IMR-90 (cell line): Measurements from ENCODE around the gene ANKRD30A. TPM values are rescaled to one million over a fixed set of nuclear protein-coding genes. Genes with fewer than 3 reads are reported as not detected.

Experiments
- ATAC-seq: fragments of 200-7000 bp; cut with Tn5 transposase; 2 replicates; pipeline ENCODE4 v1.9.1; 2020; ENCODE audit warnings: low read depth, mild to moderate bottlenecking, moderate library complexity
- BruUV-seq: library from RNA; stranded (reverse); fragments of 400-500 nt; replicated peaks from 2 replicates; lab custom pipeline; 2021; lab: Mats Ljungman, UMichigan
- CTCF ChIA-PET: fragments of 300-600 bp; formaldehyde crosslinking; extraction: SDS; loops from one replicate; lab custom pipeline; 2021; ENCODE audit warnings: antibody characterized with exemption; lab: Yijun Ruan, JAX
- POLR2A ChIA-PET: fragments of 300-600 bp; sonication (Branson Sonifier 250); formaldehyde crosslinking; loops from one replicate; lab custom pipeline; 2022; ENCODE audit warnings: antibody characterized with exemption; ENCODE audit not compliant: unreplicated experiment; lab: Charles Lee
- DNase-seq: peaks from one replicate; pipeline ENCODE4 v3.0.0; 2013
- H2AFZ ChIP-seq: replicated peaks from 2 replicates; pipeline ENCODE3; 2013; ENCODE audit warnings: low read length, mild to moderate bottlenecking; ENCODE audit not compliant: poor library complexity
- H2AK5ac ChIP-seq: 2 replicates; pipeline ENCODE4 v1.6.1; 2013; ENCODE audit warnings: low read depth, low read length, inconsistent platforms
- H2AK9ac ChIP-seq: replicated peaks from 2 replicates; pipeline ENCODE3; 2013; ENCODE audit warnings: mild to moderate bottlenecking, low read depth, low read length, moderate library complexity; ENCODE audit not compliant: poor library complexity
- H2BK120ac ChIP-seq: 2 replicates; pipeline ENCODE4 v1.6.1; 2013; ENCODE audit warnings: low read depth, low read length, inconsistent platforms
- H2BK15ac ChIP-seq: 3 replicates; pipeline ENCODE4 v1.6.1; 2013; ENCODE audit warnings: low read depth, low read length, inconsistent platforms
- H2BK20ac ChIP-seq: 2 replicates; pipeline ENCODE4 v1.6.1; 2013; ENCODE audit warnings: low read depth, mild to moderate bottlenecking, inconsistent platforms, low read length, moderate library complexity
- H2BK5ac ChIP-seq: 2 replicates; pipeline ENCODE4 v1.6.1; 2013; ENCODE audit warnings: mild to moderate bottlenecking, low read depth, low read length, inconsistent platforms; ENCODE audit not compliant: poor library complexity, severe bottlenecking
- H3K14ac ChIP-seq: replicated peaks from 2 replicates; pipeline ENCODE4 v1.6.1; 2013; ENCODE audit warnings: low read depth, low read length, inconsistent platforms
- H3K18ac ChIP-seq: 2 replicates; pipeline ENCODE4 v1.6.1; 2013; ENCODE audit warnings: low read depth, low read length, control low read depth
- H3K23ac ChIP-seq: 2 replicates; pipeline ENCODE4 v1.6.1; 2013; ENCODE audit warnings: low read depth, low read length, inconsistent platforms
- H3K27ac ChIP-seq: 2 replicates; pipeline ENCODE4 v1.5.1; 2013; ENCODE audit warnings: mild to moderate bottlenecking, control low read depth, low read length; ENCODE audit not compliant: insufficient read depth
- H3K27me3 ChIP-seq: 2 replicates; pipeline ENCODE4 v1.6.1; 2013; ENCODE audit warnings: low read length; ENCODE audit not compliant: control insufficient read depth, insufficient read depth
- H3K36me3 ChIP-seq: 2 replicates; pipeline ENCODE4 v1.6.1; 2013; ENCODE audit warnings: low read length, mixed read lengths; ENCODE audit not compliant: control insufficient read depth, insufficient read depth
- H3K4ac ChIP-seq: 2 replicates; pipeline ENCODE4 v1.6.1; 2013; ENCODE audit warnings: low read depth, low read length, inconsistent platforms
- H3K4me1 ChIP-seq: 2 replicates; pipeline ENCODE4 v1.6.1; 2013; ENCODE audit warnings: low read length, mixed read lengths; ENCODE audit not compliant: control insufficient read depth, insufficient read depth
- H3K4me2 ChIP-seq: 2 replicates; pipeline ENCODE4 v1.6.1; 2013; ENCODE audit warnings: low read depth, mild to moderate bottlenecking, control low read depth, low read length, moderate library complexity
- H3K4me3 ChIP-seq: 2 replicates; pipeline ENCODE4 v1.5.1; 2013; ENCODE audit warnings: low read depth, mild to moderate bottlenecking, control low read depth, low read length, moderate library complexity; ENCODE audit not compliant: insufficient read depth
- H3K56ac ChIP-seq: 2 replicates; pipeline ENCODE4 v1.6.1; 2013; ENCODE audit warnings: low read length, inconsistent platforms; ENCODE audit not compliant: insufficient read depth; ENCODE audit errors: extremely low read depth
- H3K79me1 ChIP-seq, 2 experiments: 2 replicates each; pipeline ENCODE4 v1.6.1; 2013; ENCODE audit warnings: low read length in 2 of 2, inconsistent platforms in 1 of 2, low read depth in 1 of 2
- H3K9ac ChIP-seq: 2 replicates; pipeline ENCODE4 v1.6.1; 2013; ENCODE audit warnings: low read depth, low read length, control low read depth
- H3K9me1 ChIP-seq: 2 replicates; pipeline ENCODE4 v1.6.1; 2013; ENCODE audit warnings: low read length, inconsistent platforms; ENCODE audit not compliant: insufficient read depth
- H3K9me3 ChIP-seq: 2 replicates; pipeline ENCODE4 v1.6.1; 2013; ENCODE audit warnings: low read length; ENCODE audit not compliant: control insufficient read depth, insufficient read depth
- H4K20me1 ChIP-seq: 2 replicates; pipeline ENCODE4 v1.6.1; 2013; ENCODE audit warnings: low read length, inconsistent platforms; ENCODE audit not compliant: insufficient read depth
- H4K5ac ChIP-seq: 2 replicates; pipeline ENCODE4 v1.6.1; 2013; ENCODE audit warnings: mild to moderate bottlenecking, low read depth, low read length, control low read depth
- H4K8ac ChIP-seq, 2 experiments: 2 replicates each; pipeline ENCODE4 v1.6.1; 2013; ENCODE audit warnings: low read depth in 2 of 2, low read length in 2 of 2, control low read depth in 1 of 2, inconsistent platforms in 1 of 2
- H4K91ac ChIP-seq: 2 replicates; pipeline ENCODE4 v1.6.1; 2013; ENCODE audit warnings: low read depth, low read length, inconsistent platforms; ENCODE audit not compliant: insufficient read depth
- BHLHE40 ChIP-seq: fragments of 150-350 bp; IDR thresholded peaks from 2 replicates; pipeline ENCODE4 v1.6.1; 2016; ENCODE audit warnings: mild to moderate bottlenecking, low read depth, low read length
- CEBPB ChIP-seq: IDR thresholded peaks from 2 replicates; pipeline ENCODE4 v1.6.1; 2012; ENCODE audit warnings: low read depth, low read length, improper control_type of control experiment
- CHD1 ChIP-seq: IDR thresholded peaks from 2 replicates; pipeline ENCODE4 v1.6.1; 2012; ENCODE audit warnings: low read depth, low read length, improper control_type of control experiment
- FOS ChIP-seq: fragments of 150-350 bp; IDR thresholded peaks from 2 replicates; pipeline ENCODE4 v1.6.1; 2016; ENCODE audit warnings: low read depth, low read length
- MAFK ChIP-seq: IDR thresholded peaks from 2 replicates; pipeline ENCODE4 v1.6.1; 2012; ENCODE audit warnings: low read depth, low read length, improper control_type of control experiment
- MAZ ChIP-seq: IDR thresholded peaks from 2 replicates; pipeline ENCODE4 v1.6.1; 2012; ENCODE audit warnings: low read depth, mild to moderate bottlenecking, low read length, improper control_type of control experiment, moderate library complexity, borderline replicate concordance
- MXI1 ChIP-seq: IDR thresholded peaks from 2 replicates; pipeline ENCODE4 v1.6.1; 2012; ENCODE audit warnings: low read depth, mild to moderate bottlenecking, low read length, moderate library complexity, borderline replicate concordance
- NFE2L2 ChIP-seq: fragments of 150-350 bp; IDR thresholded peaks from 2 replicates; pipeline ENCODE4 v1.6.1; 2016; ENCODE audit warnings: low read depth, mild to moderate bottlenecking, low read length
- POLR2A ChIP-seq: IDR thresholded peaks from 2 replicates; pipeline ENCODE4 v1.6.1; 2012; ENCODE audit warnings: mild to moderate bottlenecking, low read depth, low read length
- RAD21 ChIP-seq: IDR thresholded peaks from 2 replicates; pipeline ENCODE4 v1.6.1; 2012; ENCODE audit warnings: low read length, improper control_type of control experiment
- RCOR1 ChIP-seq: IDR thresholded peaks from 2 replicates; pipeline ENCODE4 v1.6.1; 2012; ENCODE audit warnings: mild to moderate bottlenecking, low read length, improper control_type of control experiment; ENCODE audit not compliant: insufficient replicate concordance
- RFX5 ChIP-seq: IDR thresholded peaks from 2 replicates; pipeline ENCODE4 v1.8.0; 2012; ENCODE audit warnings: low read depth, mild to moderate bottlenecking, low read length, moderate library complexity
- SMC3 ChIP-seq: fragments of 150-350 bp; IDR thresholded peaks from 2 replicates; pipeline ENCODE4 v1.6.1; 2016; ENCODE audit warnings: low read depth, mild to moderate bottlenecking, antibody characterized with exemption, low read length, moderate library complexity
- WGBS, 2 experiments: methylation state at CpG; one replicate each; pipeline versions ENCODE4 v1.1.5 to v1.1.7; 2013; ENCODE audit warnings: missing lambda C conversion rate in 2 of 2; ENCODE audit not compliant: insufficient read length in 1 of 2; ENCODE audit errors: extremely low coverage in 2 of 2; 5-methylcytosine and 5-hydroxymethylcytosine counted together
- dilution Hi-C: fragments of 300-500 bp; cut with HindIII; formaldehyde crosslinking; loops from one replicate; pipeline ENCODE4 v1.14.3; 2018; ENCODE audit warnings: low sequenced_read_pairs; ENCODE audit not compliant: unreplicated experiment
- in situ Hi-C: fragments of 300-500 bp; cut with MboI; formaldehyde crosslinking; loops from 3 replicates; pipeline ENCODE4 v1.14.3; 2019; ENCODE audit warnings: low sequenced_read_pairs, inconsistent platforms, mixed read lengths
- intact Hi-C: fragments of 100-400 bp; cut with micrococcal nuclease; formaldehyde crosslinking; loops from 2 replicates; pipeline ENCODE4 v1.10.0; 2022
- polyA plus RNA-seq, 3 experiments: library from polyadenylated mRNA; depleted of rRNA; stranded (reverse); fragments of >200 nt; gene quantifications; 2 replicates each; pipeline ENCODE4 v1.2.3, GENCODE V29; 2012; ENCODE audit warnings: low replicate concordance in 1 of 3
- total RNA-seq: library from RNA; depleted of rRNA; stranded (reverse); fragments of >200 nt; gene quantifications from 2 replicates; pipeline ENCODE4 v1.2.3, GENCODE V29; 2012
- TF ChIP-seq, protein P1 (sequence below): fragments of 150-350 bp; IDR thresholded peaks from 2 replicates; pipeline ENCODE4 v1.6.1; 2017; ENCODE audit warnings: mild to moderate bottlenecking, antibody characterized with exemption, low read length, low read depth
- TF ChIP-seq, protein P2 (sequence below): fragments of 150-350 bp; IDR thresholded peaks from 2 replicates; pipeline ENCODE4 v1.6.1; 2016; ENCODE audit warnings: low read depth, mild to moderate bottlenecking, low read length, moderate library complexity, borderline replicate concordance
- TF ChIP-seq, protein P3 (sequence below): conservative IDR thresholded peaks from 2 replicates; pipeline ENCODE4 v1.5.1; 2012; ENCODE audit warnings: mild to moderate bottlenecking, low read depth, low read length, improper control_type of control experiment

Gene ANKRD30A
- total and polyA plus RNA-seq, 2 of the 4 experiments (the other 2 are of a cell fraction): not detected

DNA sequence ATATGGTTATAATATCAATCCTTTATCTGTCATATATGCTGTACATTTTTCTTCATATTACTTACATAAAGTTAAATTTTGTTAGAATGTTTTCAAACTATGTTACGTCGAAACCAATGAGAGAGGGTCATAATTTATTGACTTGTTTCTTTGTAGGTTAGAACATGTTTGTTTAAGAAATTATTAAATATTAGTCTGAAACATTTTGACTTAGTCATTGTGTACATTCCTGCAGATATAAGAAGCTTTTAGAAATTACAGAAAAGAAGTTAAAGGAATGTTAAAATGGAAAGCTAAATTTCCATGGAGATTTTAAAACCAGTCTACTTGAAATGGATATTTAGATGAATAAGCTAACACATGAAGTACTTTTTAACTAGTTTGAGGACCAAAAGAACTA, 99.8 kb downstream of the ANKRD30A start:
- no peaks in the 10 kb centered on the region for H3K9me1 ChIP-seq
- no peak overlapping the region for H2AK5ac ChIP-seq
- no peak overlapping the region for H3K18ac ChIP-seq
- H4K20me1 ChIP-seq: no peaks in the 10 kb centered on the region
- no peak overlapping the region for H3K4me2 ChIP-seq
- H2BK15ac ChIP-seq: no peak overlapping the region
- in situ Hi-C loops (no loop called here), dilution Hi-C loops (no loop called here), intact Hi-C loops (no loop called here)
- no peak overlapping the region for H3K4ac ChIP-seq
- H2BK120ac ChIP-seq: no peak overlapping the region
- H3K27me3 ChIP-seq: no peaks in the 10 kb centered on the region
- H4K5ac ChIP-seq: no peak overlapping the region
- H3K9me3 ChIP-seq: peaks cover 2% of the 10 kb centered on the region; the same call in 1 of the 2 replicates
- H3K4me3 ChIP-seq: no peak overlapping the region
- no peak overlapping the region for H2AK9ac ChIP-seq
- ChIA-PET CTCF (no interaction called here), POLR2A (no interaction called here)
- H3K56ac ChIP-seq: no peak overlapping the region
- H3K14ac ChIP-seq: no peak overlapping the region
- no peaks in the 10 kb centered on the region for H3K79me1 ChIP-seq
- no peak overlapping the region for H3K9ac ChIP-seq
- no peak overlapping the region for H3K27ac ChIP-seq
- no peak overlapping the region for H4K8ac ChIP-seq
- no peak overlapping the region for H2BK5ac ChIP-seq
- DNase-seq: no peak
- H4K91ac ChIP-seq: no peak overlapping the region
- no peaks in the 10 kb centered on the region for H3K36me3 ChIP-seq
- TF ChIP-seq RFX5 (no peak), MXI1 (no peak), BHLHE40 (no peak), SMC3 (no peak), CEBPB (no peak), NFE2L2 (no peak), RCOR1 (no peak), CHD1 (no peak), POLR2A (no peak), MAFK (no peak), RAD21 (no peak), FOS (no peak), MAZ (no peak)
- TF ChIP-seq, protein P1, sequence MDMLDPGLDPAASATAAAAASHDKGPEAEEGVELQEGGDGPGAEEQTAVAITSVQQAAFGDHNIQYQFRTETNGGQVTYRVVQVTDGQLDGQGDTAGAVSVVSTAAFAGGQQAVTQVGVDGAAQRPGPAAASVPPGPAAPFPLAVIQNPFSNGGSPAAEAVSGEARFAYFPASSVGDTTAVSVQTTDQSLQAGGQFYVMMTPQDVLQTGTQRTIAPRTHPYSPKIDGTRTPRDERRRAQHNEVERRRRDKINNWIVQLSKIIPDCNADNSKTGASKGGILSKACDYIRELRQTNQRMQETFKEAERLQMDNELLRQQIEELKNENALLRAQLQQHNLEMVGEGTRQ: no peak
- TF ChIP-seq, protein P2, sequence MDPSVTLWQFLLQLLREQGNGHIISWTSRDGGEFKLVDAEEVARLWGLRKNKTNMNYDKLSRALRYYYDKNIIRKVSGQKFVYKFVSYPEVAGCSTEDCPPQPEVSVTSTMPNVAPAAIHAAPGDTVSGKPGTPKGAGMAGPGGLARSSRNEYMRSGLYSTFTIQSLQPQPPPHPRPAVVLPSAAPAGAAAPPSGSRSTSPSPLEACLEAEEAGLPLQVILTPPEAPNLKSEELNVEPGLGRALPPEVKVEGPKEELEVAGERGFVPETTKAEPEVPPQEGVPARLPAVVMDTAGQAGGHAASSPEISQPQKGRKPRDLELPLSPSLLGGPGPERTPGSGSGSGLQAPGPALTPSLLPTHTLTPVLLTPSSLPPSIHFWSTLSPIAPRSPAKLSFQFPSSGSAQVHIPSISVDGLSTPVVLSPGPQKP: no peak
- TF ChIP-seq, protein P3, sequence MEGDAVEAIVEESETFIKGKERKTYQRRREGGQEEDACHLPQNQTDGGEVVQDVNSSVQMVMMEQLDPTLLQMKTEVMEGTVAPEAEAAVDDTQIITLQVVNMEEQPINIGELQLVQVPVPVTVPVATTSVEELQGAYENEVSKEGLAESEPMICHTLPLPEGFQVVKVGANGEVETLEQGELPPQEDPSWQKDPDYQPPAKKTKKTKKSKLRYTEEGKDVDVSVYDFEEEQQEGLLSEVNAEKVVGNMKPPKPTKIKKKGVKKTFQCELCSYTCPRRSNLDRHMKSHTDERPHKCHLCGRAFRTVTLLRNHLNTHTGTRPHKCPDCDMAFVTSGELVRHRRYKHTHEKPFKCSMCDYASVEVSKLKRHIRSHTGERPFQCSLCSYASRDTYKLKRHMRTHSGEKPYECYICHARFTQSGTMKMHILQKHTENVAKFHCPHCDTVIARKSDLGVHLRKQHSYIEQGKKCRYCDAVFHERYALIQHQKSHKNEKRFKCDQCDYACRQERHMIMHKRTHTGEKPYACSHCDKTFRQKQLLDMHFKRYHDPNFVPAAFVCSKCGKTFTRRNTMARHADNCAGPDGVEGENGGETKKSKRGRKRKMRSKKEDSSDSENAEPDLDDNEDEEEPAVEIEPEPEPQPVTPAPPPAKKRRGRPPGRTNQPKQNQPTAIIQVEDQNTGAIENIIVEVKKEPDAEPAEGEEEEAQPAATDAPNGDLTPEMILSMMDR: no peak
- no peak overlapping the region for H3K23ac ChIP-seq
- H2BK20ac ChIP-seq: no peak overlapping the region
- no peak for ATAC-seq
- WGBS, 2 experiments: no CpG with 5 or more reads among the region's 2 CpGs
- BruUV-seq: no TSS peak
- no peak overlapping the region for H2AFZ ChIP-seq
- no peaks in the 10 kb centered on the region for H3K4me1 ChIP-seq
